ENCODE data around the gene RHBDL3.
A peak's percentile ranks its signal among the peaks of the same experiment; 100 is the strongest.

RHBDL3 gene

GRCh38 chr17:32253117-32253611 is 12.5 kb upstream of the RHBDL3 start:
- H3K27me3 ChIP-seq (ENCODE audit: low read length): no peaks in the 10 kb centered on the region
- H3F3A ChIP-seq (ENCODE audit: insufficient read depth): no peaks in the 10 kb centered on the region
- no peaks in the 10 kb centered on the region for H4K20me1 ChIP-seq (ENCODE audit: low read depth, low read length)
- no peaks in the 10 kb centered on the region for H3K36me3 ChIP-seq (ENCODE audit: low read length)
- no peak overlapping the region for H3K9ac ChIP-seq (ENCODE audit: low read length)
- H3K9me2 ChIP-seq (replicated peaks; ENCODE audit: insufficient read depth, low read length): no peaks in the 10 kb centered on the region
- H3K9me3 ChIP-seq (ENCODE audit: insufficient read depth, low read length): no peaks in the 10 kb centered on the region
- no peak overlapping the region for H3K4me3 ChIP-seq (ENCODE audit: insufficient read depth, low read length, poor library complexity, severe bottlenecking)
- H3K27ac ChIP-seq (ENCODE audit: low read depth, low read length): no peak overlapping the region
- H2AFZ ChIP-seq (ENCODE audit: low read depth, low read length, severe bottlenecking): no peak overlapping the region
- H3K4me2 ChIP-seq (ENCODE audit: low read depth, low read length, poor library complexity, severe bottlenecking): no peak overlapping the region
- no peaks in the 10 kb centered on the region for H3K79me2 ChIP-seq (ENCODE audit: insufficient read depth, low read length)
- peak; percentile 90 for TF ChIP-seq CTCF (IDR thresholded peaks at IDR 0.05; ENCODE audit: insufficient read depth, low read length, poor library complexity, severe bottlenecking)
- no peak for TF ChIP-seq EZH2phosphoT487 (conservative IDR thresholded peaks at IDR 0.05; ENCODE audit: low read length)

GRCh38 chr17:32256012-32256700 is 9.5 kb upstream of the RHBDL3 start:
- H4K20me1 ChIP-seq (ENCODE audit: low read depth, low read length): no peaks in the 10 kb centered on the region
- no peaks in the 10 kb centered on the region for H3F3A ChIP-seq (ENCODE audit: insufficient read depth)
- TF ChIP-seq EZH2phosphoT487 (conservative IDR thresholded peaks at IDR 0.05; ENCODE audit: low read length) (no peak), CTCF (IDR thresholded peaks at IDR 0.05; ENCODE audit: insufficient read depth, low read length, poor library complexity, severe bottlenecking) (no peak)
- H3K79me2 ChIP-seq (ENCODE audit: insufficient read depth, low read length): no peaks in the 10 kb centered on the region
- H3K27ac ChIP-seq (ENCODE audit: low read depth, low read length): no peak overlapping the region
- no peaks in the 10 kb centered on the region for H3K36me3 ChIP-seq (ENCODE audit: low read length)
- no peak overlapping the region for H3K9ac ChIP-seq (ENCODE audit: low read length)
- H3K27me3 ChIP-seq (ENCODE audit: low read length): no peaks in the 10 kb centered on the region
- no peak overlapping the region for H3K4me3 ChIP-seq (ENCODE audit: insufficient read depth, low read length, poor library complexity, severe bottlenecking)
- no peaks in the 10 kb centered on the region for H3K9me2 ChIP-seq (replicated peaks; ENCODE audit: insufficient read depth, low read length)
- H3K4me2 ChIP-seq (ENCODE audit: low read depth, low read length, poor library complexity, severe bottlenecking): no peak overlapping the region
- H3K9me3 ChIP-seq (ENCODE audit: insufficient read depth, low read length): no peaks in the 10 kb centered on the region
- no peak overlapping the region for H2AFZ ChIP-seq (ENCODE audit: low read depth, low read length, severe bottlenecking)

- Histone ChIP-seq H3K4me2 (ENCODE audit: low read depth, low read length, poor library complexity, severe bottlenecking) (no peak overlapping the region), H3K9me2 (replicated peaks; ENCODE audit: insufficient read depth, low read length) (no peaks in the 10 kb centered on the region), H2AFZ (ENCODE audit: low read depth, low read length, severe bottlenecking) (no peak overlapping the region), H3F3A (ENCODE audit: insufficient read depth) (no peaks in the 10 kb centered on the region), H4K20me1 (ENCODE audit: low read depth, low read length) (no peaks in the 10 kb centered on the region), H3K27me3 (ENCODE audit: low read length) (no peaks in the 10 kb centered on the region), H3K4me3 (ENCODE audit: insufficient read depth, low read length, poor library complexity, severe bottlenecking) (no peak overlapping the region), H3K9ac (ENCODE audit: low read length) (no peak overlapping the region), H3K27ac (ENCODE audit: low read depth, low read length) (no peak overlapping the region), H3K79me2 (ENCODE audit: insufficient read depth, low read length) (no peaks in the 10 kb centered on the region), H3K9me3 (ENCODE audit: insufficient read depth, low read length) (no peaks in the 10 kb centered on the region), H3K36me3 (ENCODE audit: low read length) (no peaks in the 10 kb centered on the region)
- TF ChIP-seq CTCF (IDR thresholded peaks at IDR 0.05; ENCODE audit: insufficient read depth, low read length, poor library complexity, severe bottlenecking): no peak
- no peak for TF ChIP-seq EZH2phosphoT487 (conservative IDR thresholded peaks at IDR 0.05; ENCODE audit: low read length)
Measured at GRCh38 chr17:32256701-32257019, 9.0 kb upstream of the RHBDL3 start.

Data from SU-DHL-6 (cell line).